ENCODE results near the gene C2orf92. TPM values are rescaled to one million over a fixed set of nuclear protein-coding genes. Genes with fewer than 3 reads are reported as not detected.
"Not testable (repeated sequence)": the region's sequence is repeated elsewhere in the genome, so short reads cannot be mapped to it uniquely, and the experiment has no call there.

C2orf92 gene
- total RNA-seq, 1 donor from 2014 or later: 16.9 TPM

DNA sequence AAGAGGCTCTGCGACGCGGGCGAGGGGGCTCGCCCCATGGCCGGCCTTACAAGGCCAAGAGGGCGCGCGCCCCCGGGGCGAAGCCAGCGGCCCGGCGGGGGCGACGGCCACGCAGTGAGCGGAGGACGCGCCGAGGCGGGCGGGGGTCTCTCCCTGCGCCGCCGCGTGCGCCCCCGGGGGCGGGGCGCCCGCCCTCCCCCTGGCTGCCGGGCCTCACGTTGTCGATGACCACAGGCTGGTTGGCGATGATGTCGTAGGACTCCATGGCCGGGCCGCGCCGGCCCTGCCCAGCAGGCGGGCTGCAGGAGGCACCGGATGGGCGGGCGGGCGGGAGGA, 5.9 kb upstream of the C2orf92 start:
- no peaks in the 10 kb centered on the region for H3K27me3 Mint-ChIP-seq
- H3K36me3 Mint-ChIP-seq (ENCODE audit: low read depth): peaks cover 35% of the 10 kb centered on the region
- peaks cover 32% of the 10 kb centered on the region for H3K4me1 Mint-ChIP-seq
- H3K27ac Mint-ChIP-seq: peak overlapping the region; percentile 96
- intact Hi-C loops (cut with micrococcal nuclease): loop anchor here (10.0 kb wide), 2 partner anchors 781 to 1671 kb away; partner anchors contain the start of genes EIF5B, INPP4A and TXNDC9
- DNase-seq: no peak
- H3K4me3 Mint-ChIP-seq: peak overlapping the region; percentile 86
- H3K9me3 Mint-ChIP-seq: no peaks in the 10 kb centered on the region

- Mint-ChIP-seq H3K36me3 (ENCODE audit: low read depth) (peaks cover 34% of the 10 kb centered on the region), H3K4me1 (peaks cover 30% of the 10 kb centered on the region), H3K9me3 (no peaks in the 10 kb centered on the region), H3K4me3 (peak within 1 kb of the TSS; percentile 94), H3K27me3 (no peaks in the 10 kb centered on the region), H3K27ac (peak within 1 kb of the TSS; percentile 98)
- DNase-seq: peak; percentile 99
- intact Hi-C loops (cut with micrococcal nuclease): loop anchor here (1.0 to 10.0 kb wide), 6 partner anchors 9 to 1671 kb away; partner anchors contain the start of genes EIF5B, INPP4A and TXNDC9
Observed at GRCh38 chr2:97663962-97664635, 5.4 kb upstream of the C2orf92 start, which contains the start of gene ACTR1B. ACTR1B (minus strand) TSS chr2:97664044; CDS start chr2:97663890, 154 bp downstream.

DNA sequence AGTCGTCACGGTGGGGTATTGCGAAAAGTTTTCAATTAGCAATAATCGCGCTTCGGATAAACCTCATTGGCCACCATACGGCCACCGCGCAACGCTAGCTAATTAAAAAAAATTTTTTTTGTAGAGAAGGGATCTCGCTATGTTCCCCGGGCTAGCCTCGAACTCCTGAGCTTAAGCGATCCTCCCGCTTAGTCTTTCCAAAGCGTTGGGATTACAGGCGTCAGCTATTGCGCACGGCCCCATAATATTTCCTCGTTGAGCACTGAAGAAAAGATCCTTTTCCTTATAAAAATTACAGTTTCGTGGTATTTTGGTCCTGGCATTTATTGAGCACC, 4.9 kb upstream of the C2orf92 start:
- Mint-ChIP-seq H3K36me3 (ENCODE audit: low read depth) (peaks cover 34% of the 10 kb centered on the region), H3K27me3 (no peaks in the 10 kb centered on the region)

GRCh38 chr2:97670471-97670870, 958 bp downstream of the C2orf92 start:
- H3K27me3 Mint-ChIP-seq: no peaks in the 10 kb centered on the region
- peaks cover 9% of the 10 kb centered on the region for H3K36me3 Mint-ChIP-seq (ENCODE audit: low read depth)
- intact Hi-C loops (cut with micrococcal nuclease): no loop called here
- DNase-seq: no peak
- H3K4me1 Mint-ChIP-seq: peaks cover 25% of the 10 kb centered on the region
- no peak overlapping the region for H3K27ac Mint-ChIP-seq
- H3K4me3 Mint-ChIP-seq: no peak overlapping the region
- H3K9me3 Mint-ChIP-seq: no peaks in the 10 kb centered on the region

More for the DNA sequence above, 4.9 kb upstream of the C2orf92 start:
- Mint-ChIP-seq H3K4me1 (peaks cover 30% of the 10 kb centered on the region), H3K9me3 (no peaks in the 10 kb centered on the region), H3K27ac (peak overlapping the region; percentile 98), H3K4me3 (peak overlapping the region; percentile 94)
- DNase-seq: no peak
- intact Hi-C loops (cut with micrococcal nuclease): loop anchor here (1.0 to 10.0 kb wide), 6 partner anchors 9 to 1670 kb away; partner anchors contain the start of genes EIF5B, INPP4A and TXNDC9

GRCh38 chr2:97671526-97671925, 2.0 kb downstream of the C2orf92 start:
- Mint-ChIP-seq H3K9me3 (no peaks in the 10 kb centered on the region), H3K36me3 (ENCODE audit: low read depth) (peaks cover 9% of the 10 kb centered on the region), H3K4me1 (peaks cover 27% of the 10 kb centered on the region), H3K27me3 (no peaks in the 10 kb centered on the region), H3K27ac (no peak overlapping the region), H3K4me3 (no peak overlapping the region)
- DNase-seq: no peak
- intact Hi-C loops (cut with micrococcal nuclease): no loop called here

- DNase-seq; H3K9me3 Mint-ChIP-seq; H3K36me3 Mint-ChIP-seq (ENCODE audit: low read depth); H3K27me3 Mint-ChIP-seq: not testable (repeated sequence)
- intact Hi-C loops (cut with micrococcal nuclease): loop anchor here (1.0 kb wide), 1 partner anchor 8 kb away; the partner anchor contains the start of gene ACTR1B
- Mint-ChIP-seq H3K4me3 (peak overlapping the region; percentile 60), H3K4me1 (peaks cover 30% of the 10 kb centered on the region), H3K27ac (peak overlapping the region; percentile 96)
Observed at GRCh38 chr2:97672606-97673140, 3.2 kb downstream of the C2orf92 start.

GRCh38 chr2:97673182-97673914, 3.8 kb downstream of the C2orf92 start:
- Mint-ChIP-seq H3K27me3 (no peaks in the 10 kb centered on the region), H3K27ac (peak overlapping the region; percentile 96), H3K4me3 (peak overlapping the region; percentile 60), H3K4me1 (peaks cover 33% of the 10 kb centered on the region), H3K9me3 (peaks cover 3% of the 10 kb centered on the region), H3K36me3 (ENCODE audit: low read depth) (peaks cover 9% of the 10 kb centered on the region)
- intact Hi-C loops (cut with micrococcal nuclease): loop anchor here (1.0 kb wide), 1 partner anchor 9 kb away; the partner anchor contains the start of gene ACTR1B
- DNase-seq: no peak

GRCh38 chr2:97673915-97674283, 4.4 kb downstream of the C2orf92 start:
- Mint-ChIP-seq H3K36me3 (ENCODE audit: low read depth) (peaks cover 10% of the 10 kb centered on the region), H3K27me3 (no peaks in the 10 kb centered on the region), H3K4me3 (peak overlapping the region; percentile 60), H3K4me1 (peaks cover 35% of the 10 kb centered on the region), H3K9me3 (peaks cover 4% of the 10 kb centered on the region), H3K27ac (peak overlapping the region; percentile 96)
- intact Hi-C loops (cut with micrococcal nuclease): loop anchor here (1.0 kb wide), 2 partner anchors 10 to 14 kb away; partner anchors contain the start of gene ACTR1B
- DNase-seq: no peak

GRCh38 chr2:97675430-97676113, 6.1 kb downstream of the C2orf92 start:
- peaks cover 10% of the 10 kb centered on the region for H3K36me3 Mint-ChIP-seq (ENCODE audit: low read depth)
- no peak overlapping the region for H3K4me3 Mint-ChIP-seq
- intact Hi-C loops (cut with micrococcal nuclease): no loop called here
- peaks cover 4% of the 10 kb centered on the region for H3K9me3 Mint-ChIP-seq
- peak overlapping the region; percentile 20 for H3K27ac Mint-ChIP-seq
- no peak for DNase-seq
- H3K27me3 Mint-ChIP-seq: no peaks in the 10 kb centered on the region
- H3K4me1 Mint-ChIP-seq: peaks cover 35% of the 10 kb centered on the region

GRCh38 chr2:97676620-97677019, 7.1 kb downstream of the C2orf92 start:
- Mint-ChIP-seq H3K36me3 (ENCODE audit: low read depth) (peaks cover 10% of the 10 kb centered on the region), H3K4me3 (no peak overlapping the region)
- intact Hi-C loops (cut with micrococcal nuclease): no loop called here

DNA sequence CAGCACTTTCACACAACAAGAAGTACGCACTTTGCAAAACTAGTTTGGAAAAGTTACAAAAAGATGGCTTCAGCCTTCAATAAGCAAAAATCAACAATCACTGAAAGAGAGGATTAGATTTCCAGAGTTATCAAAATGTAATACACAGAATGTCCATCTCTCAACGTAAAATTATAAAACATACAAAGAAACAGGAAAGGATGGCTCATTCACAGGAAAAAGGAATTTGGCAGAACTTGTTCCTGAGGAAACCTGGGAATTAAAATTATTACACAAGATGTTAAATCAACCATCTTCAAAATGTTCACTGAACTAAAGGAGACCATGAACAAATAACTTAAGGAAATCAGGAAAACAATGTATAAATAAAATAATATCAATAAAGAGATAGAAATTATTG, 8.0 kb downstream of the C2orf92 start:
- peaks cover 10% of the 10 kb centered on the region for H3K36me3 Mint-ChIP-seq (ENCODE audit: low read depth)
- peaks cover 3% of the 10 kb centered on the region for H3K27me3 Mint-ChIP-seq
- intact Hi-C loops (cut with micrococcal nuclease): no loop called here
- DNase-seq: no peak
- H3K9me3 Mint-ChIP-seq: peaks cover 4% of the 10 kb centered on the region
- peaks cover 35% of the 10 kb centered on the region for H3K4me1 Mint-ChIP-seq
- no peak overlapping the region for H3K4me3 Mint-ChIP-seq
- H3K27ac Mint-ChIP-seq: no peak overlapping the region

More at GRCh38 chr2:97676620-97677019, 7.1 kb downstream of the C2orf92 start:
- no peak overlapping the region for H3K27ac Mint-ChIP-seq
- no peaks in the 10 kb centered on the region for H3K27me3 Mint-ChIP-seq
- peaks cover 35% of the 10 kb centered on the region for H3K4me1 Mint-ChIP-seq
- H3K9me3 Mint-ChIP-seq: peaks cover 4% of the 10 kb centered on the region
- DNase-seq: no peak

- no peak for DNase-seq
- intact Hi-C loops (cut with micrococcal nuclease): no loop called here
- no peak overlapping the region for H3K27ac Mint-ChIP-seq
- H3K4me1 Mint-ChIP-seq: peaks cover 30% of the 10 kb centered on the region
- peaks cover 4% of the 10 kb centered on the region for H3K9me3 Mint-ChIP-seq
- H3K27me3 Mint-ChIP-seq: peaks cover 6% of the 10 kb centered on the region
- peaks cover 10% of the 10 kb centered on the region for H3K36me3 Mint-ChIP-seq (ENCODE audit: low read depth)
- no peak overlapping the region for H3K4me3 Mint-ChIP-seq
Observed at GRCh38 chr2:97678298-97678697, 8.8 kb downstream of the C2orf92 start.

DNA sequence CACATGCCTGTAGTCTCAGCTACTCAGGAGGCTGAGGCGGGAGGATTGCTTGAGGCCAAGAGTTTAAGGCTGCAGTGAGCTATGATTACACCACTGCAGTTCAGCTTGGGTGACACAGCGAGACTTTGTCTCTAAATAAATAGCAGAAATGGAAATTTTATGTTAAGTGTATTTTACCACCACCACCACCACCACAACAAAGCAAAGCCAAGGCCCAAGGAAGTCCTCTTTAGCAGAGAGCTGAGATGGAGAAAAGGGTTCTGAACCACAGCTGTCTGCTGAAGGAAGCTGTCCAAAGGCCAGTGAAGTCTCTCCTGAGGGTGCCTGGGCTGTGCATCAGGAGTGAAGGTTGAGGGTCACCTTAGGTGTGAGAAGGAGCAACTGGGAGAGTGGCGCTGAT, 17.7 kb downstream of the C2orf92 start:
- intact Hi-C loops (cut with micrococcal nuclease); H3K36me3 Mint-ChIP-seq (ENCODE audit: low read depth); H3K9me3 Mint-ChIP-seq; H3K27me3 Mint-ChIP-seq; H3K4me3 Mint-ChIP-seq: not testable (repeated sequence)
- peak overlapping the region; percentile 56 for H3K27ac Mint-ChIP-seq
- peaks cover 16% of the 10 kb centered on the region for H3K4me1 Mint-ChIP-seq
- peak; percentile 70 for DNase-seq

Measured in activated CD4-positive, alpha-beta T cell treated with anti-CD3 and anti-CD28 coated beads, Interleukin-2, amount 10 ng/mL, durations not matched to agents 24 days and 14 days (primary cell).